Kidney epithelial cell (primary cell): ENCODE measurements around the gene TAF5L. TPM values are rescaled to one million over a fixed set of nuclear protein-coding genes. Genes with fewer than 3 reads are reported as not detected.
"Not testable (repeated sequence)": the region's sequence is repeated elsewhere in the genome, so short reads cannot be mapped to it uniquely, and the experiment has no call there.

Experiments used
- DNase-seq: peaks from one replicate; pipeline ENCODE4 v3.0.0-alpha.2; 2010; ENCODE audit warnings: low read depth
- H3K27me3 ChIP-seq: 2 replicates; pipeline ENCODE4 v1.6.0; 2011; ENCODE audit warnings: low read length; ENCODE audit not compliant: control insufficient read depth, insufficient read depth
- H3K36me3 ChIP-seq: 2 replicates; pipeline ENCODE4 v1.5.1; 2011; ENCODE audit warnings: low read length; ENCODE audit not compliant: control insufficient read depth, insufficient read depth
- H3K4me3 ChIP-seq: 2 replicates; pipeline ENCODE4 v1.5.1; 2011; ENCODE audit warnings: low read depth, mild to moderate bottlenecking, control low read depth, low read length
- total RNA-seq: library from RNA; depleted of rRNA; stranded (reverse); fragments of >200 nt; gene quantifications from 2 replicates; pipeline ENCODE4 v1.2.3, GENCODE V29; 2015
- TF ChIP-seq, protein P1 (sequence below): IDR thresholded peaks from 2 replicates; pipeline ENCODE4 v1.5.1; 2011; ENCODE audit warnings: mild to moderate bottlenecking, moderate library complexity, low read length, control low read depth, inconsistent platforms; ENCODE audit not compliant: insufficient read depth, poor library complexity, severe bottlenecking

TAF5L gene
- total RNA-seq, 1 donor from 2014 or later = 14.5 TPM

DNA sequence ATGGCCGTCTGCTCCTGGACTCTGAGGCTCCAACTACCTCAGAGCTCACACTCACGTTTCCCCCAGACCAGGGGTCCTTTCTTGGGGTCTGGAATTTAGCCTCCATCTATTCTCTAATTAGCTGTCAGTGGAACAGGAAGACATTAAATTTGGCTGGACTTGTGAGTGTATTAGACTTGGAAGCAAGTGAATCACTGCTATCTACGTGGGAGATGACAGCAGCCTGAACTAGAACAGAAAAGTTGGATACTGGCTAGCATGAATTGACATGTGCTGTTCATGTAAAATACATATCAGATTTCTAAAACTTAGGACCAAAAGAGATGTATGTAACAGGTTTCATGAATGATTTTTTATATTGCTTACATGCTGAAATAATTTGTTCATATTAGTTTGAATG is 28.0 kb downstream of the TAF5L start:
- Histone ChIP-seq H3K4me3 (no peak overlapping the region), H3K27me3 (no peaks in the 10 kb centered on the region), H3K36me3 (no peaks in the 10 kb centered on the region)
- TF ChIP-seq, protein P1, sequence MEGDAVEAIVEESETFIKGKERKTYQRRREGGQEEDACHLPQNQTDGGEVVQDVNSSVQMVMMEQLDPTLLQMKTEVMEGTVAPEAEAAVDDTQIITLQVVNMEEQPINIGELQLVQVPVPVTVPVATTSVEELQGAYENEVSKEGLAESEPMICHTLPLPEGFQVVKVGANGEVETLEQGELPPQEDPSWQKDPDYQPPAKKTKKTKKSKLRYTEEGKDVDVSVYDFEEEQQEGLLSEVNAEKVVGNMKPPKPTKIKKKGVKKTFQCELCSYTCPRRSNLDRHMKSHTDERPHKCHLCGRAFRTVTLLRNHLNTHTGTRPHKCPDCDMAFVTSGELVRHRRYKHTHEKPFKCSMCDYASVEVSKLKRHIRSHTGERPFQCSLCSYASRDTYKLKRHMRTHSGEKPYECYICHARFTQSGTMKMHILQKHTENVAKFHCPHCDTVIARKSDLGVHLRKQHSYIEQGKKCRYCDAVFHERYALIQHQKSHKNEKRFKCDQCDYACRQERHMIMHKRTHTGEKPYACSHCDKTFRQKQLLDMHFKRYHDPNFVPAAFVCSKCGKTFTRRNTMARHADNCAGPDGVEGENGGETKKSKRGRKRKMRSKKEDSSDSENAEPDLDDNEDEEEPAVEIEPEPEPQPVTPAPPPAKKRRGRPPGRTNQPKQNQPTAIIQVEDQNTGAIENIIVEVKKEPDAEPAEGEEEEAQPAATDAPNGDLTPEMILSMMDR = no peak
- no peak for DNase-seq

DNA sequence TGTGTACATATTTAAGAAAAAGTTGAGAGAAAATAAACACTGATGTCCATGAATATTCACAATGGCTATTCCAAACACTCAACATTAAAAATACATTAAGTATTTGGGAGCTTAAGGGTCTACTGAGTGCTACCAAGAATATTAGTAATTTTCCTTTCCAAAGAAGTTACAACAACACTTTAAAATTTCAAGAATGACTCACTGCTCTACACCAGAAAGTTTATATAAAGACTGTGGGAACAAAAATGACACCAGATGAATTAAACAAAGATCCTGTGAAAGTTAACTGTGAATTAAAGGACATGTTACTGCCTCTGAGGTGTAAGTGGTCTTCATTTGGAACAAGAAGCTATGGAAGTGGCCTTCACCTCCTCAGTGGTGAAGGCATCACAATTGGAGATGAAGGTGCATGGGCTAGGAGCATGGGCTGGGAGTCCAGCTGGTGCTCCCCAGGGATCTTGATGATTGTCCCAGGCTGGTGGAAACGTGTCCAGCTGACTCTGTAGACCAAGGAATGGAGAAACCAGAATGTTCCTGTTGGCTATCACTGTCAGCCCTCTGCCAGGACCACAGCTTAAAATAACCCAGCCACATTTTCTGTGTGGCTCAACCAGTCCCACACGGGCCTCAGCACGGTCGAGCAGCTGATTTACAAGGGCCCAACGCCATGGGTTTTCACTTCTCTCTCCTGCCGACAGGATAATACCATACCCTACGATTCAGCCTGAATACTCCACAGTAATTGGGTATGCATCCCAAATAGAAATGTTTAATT is 28.8 kb downstream of the TAF5L start:
- TF ChIP-seq, protein P1 = no peak
- no peaks in the 10 kb centered on the region for H3K27me3 ChIP-seq
- no peak for DNase-seq
- H3K4me3 ChIP-seq = no peak overlapping the region
- H3K36me3 ChIP-seq = no peaks in the 10 kb centered on the region

DNA sequence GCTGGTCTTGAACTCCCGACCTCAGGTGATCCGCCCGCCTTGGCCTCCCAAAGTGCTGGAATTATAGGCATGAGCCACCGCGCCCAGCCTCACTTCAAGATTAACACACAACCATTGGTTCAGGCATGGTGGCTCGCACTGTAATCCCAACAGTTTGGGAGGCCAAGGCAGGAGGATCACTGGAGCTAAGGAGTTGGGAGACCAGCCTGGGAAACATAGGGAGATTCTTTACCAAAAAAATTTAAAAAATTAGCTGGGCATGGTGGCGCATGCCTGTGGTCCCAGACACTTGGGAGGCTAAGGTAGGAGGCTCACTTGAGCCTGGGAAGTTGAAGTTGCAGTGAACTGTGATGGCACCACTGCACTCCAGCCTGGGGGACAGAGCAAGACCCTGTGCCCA is 30.0 kb downstream of the TAF5L start:
- not testable (repeated sequence) for H3K4me3 ChIP-seq, DNase-seq, H3K27me3 ChIP-seq, H3K36me3 ChIP-seq

DNA sequence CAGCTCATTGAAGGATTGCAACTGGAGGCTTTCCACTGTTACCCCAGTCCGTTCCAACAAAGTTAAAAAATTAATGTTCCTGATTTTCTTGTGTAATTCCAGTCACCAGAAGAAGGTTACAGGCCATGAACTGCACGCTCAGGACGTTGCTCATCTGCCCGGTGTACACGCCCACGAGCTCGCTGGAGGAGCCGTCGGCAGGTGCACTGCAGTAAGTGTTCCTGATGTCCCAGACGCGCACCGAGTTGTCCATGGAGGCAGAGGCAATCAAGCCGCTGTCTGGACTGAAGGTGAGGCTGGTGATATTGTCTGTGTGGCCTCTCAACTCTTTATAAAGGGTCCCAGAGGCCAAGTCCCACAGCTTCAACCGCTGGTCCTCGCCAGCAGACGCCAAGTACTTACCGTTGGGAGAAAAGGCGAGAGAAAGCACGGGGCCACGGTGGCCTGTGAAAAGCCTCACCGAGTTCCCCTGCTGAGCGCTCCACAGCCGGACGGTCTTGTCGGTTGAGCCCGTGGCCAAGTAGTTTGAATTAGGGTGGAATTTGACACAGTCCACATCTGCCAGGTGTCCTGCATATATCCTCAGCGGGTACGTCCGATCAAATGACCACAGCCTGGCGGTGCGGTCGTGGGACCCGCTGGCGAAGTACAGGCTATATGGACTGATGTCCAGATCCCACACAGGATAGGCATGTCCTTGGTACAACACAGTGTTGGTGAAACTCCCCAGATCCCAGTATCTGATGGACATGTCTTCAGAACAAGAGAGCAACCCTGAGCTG is 31.5 kb downstream of the TAF5L start:
- H3K27me3 ChIP-seq = no peaks in the 10 kb centered on the region

DNA sequence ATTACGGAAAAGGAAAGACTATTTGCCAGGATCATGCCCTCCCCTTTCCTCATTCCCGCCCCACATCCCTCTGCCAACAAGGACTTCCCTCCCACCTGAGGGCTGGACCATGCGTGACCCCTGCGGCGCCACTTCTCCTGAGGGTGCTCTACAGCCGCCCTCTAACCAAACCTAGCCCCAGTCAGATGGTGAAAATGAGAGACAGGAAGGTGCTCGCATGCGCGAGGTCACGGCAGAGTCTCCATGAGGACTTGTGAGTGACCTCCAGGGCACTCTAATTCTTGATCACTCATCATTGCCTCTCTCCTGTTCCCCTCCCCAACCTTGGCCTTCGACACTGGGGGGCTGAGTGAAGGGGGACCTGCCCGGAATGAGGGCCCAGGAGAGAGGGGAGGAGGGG is 32.1 kb downstream of the TAF5L start:
- Histone ChIP-seq H3K27me3 (no peaks in the 10 kb centered on the region), H3K4me3 (no peak overlapping the region), H3K36me3 (peaks cover 1% of the 10 kb centered on the region)
- no peak for DNase-seq
- TF ChIP-seq, protein P1 = no peak

More for the DNA sequence above, 31.5 kb downstream of the TAF5L start:
- Histone ChIP-seq H3K36me3 (peaks cover 1% of the 10 kb centered on the region), H3K4me3 (no peak overlapping the region)
- TF ChIP-seq, protein P1 = no peak
- no peak for DNase-seq

DNA sequence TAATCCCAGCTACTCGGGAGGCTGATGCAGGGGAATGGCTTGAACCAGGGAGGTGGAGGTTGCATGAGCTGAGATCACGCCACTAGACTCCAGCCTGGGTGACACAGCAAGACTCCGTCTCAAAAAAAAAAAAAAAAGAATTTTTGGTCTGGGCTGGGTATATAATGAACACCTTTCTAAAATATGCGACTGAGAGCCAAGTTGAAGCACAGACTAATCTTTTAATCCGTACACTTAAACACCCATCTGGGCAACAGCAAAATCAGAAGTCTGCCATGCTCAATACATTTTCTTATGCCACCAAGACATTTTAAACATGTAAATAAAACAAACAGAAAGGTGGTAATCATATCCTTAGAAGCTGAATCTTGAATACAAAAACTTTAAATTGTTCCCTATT is 35.8 kb downstream of the TAF5L start:
- DNase-seq = no peak
- Histone ChIP-seq H3K36me3 (peaks cover 1% of the 10 kb centered on the region), H3K27me3 (no peaks in the 10 kb centered on the region), H3K4me3 (no peak overlapping the region)
- TF ChIP-seq, protein P1 = no peak
